ENCODE data around the gene CEP72. TPM values are rescaled to one million over a fixed set of nuclear protein-coding genes. Genes with fewer than 3 reads are reported as not detected.
"Not testable (repeated sequence)": the region's sequence is repeated elsewhere in the genome, so short reads cannot be mapped to it uniquely, and the experiment has no call there.

CEP72 gene
- total RNA-seq, 2 donors from 2014 or later = 3.8 to 21.0 TPM

- no peaks in the 10 kb centered on the region for H3K9me3 ChIP-seq
- no peak overlapping the region for H3K4me3 ChIP-seq
- no peak for TF ChIP-seq CTCF (IDR thresholded peaks at IDR 0.05)
- H3K27ac ChIP-seq = no peak overlapping the region
- intact Hi-C loops (cut with DNase I) = no loop called here
- no peaks in the 10 kb centered on the region for H3K36me3 ChIP-seq
- H3K9ac ChIP-seq (ENCODE audit: low read depth in 2 of 2, low read length in 2 of 2) = no peak overlapping the region
- H3K27me3 ChIP-seq = no peaks in the 10 kb centered on the region
- no peaks in the 10 kb centered on the region for H3K4me1 ChIP-seq
- no peak for DNase-seq
Observed at GRCh38 chr5:624951-625230, 12.8 kb downstream of the CEP72 start.

- intact Hi-C loops (cut with DNase I) = no loop called here
- Histone ChIP-seq H3K36me3 (no peaks in the 10 kb centered on the region), H3K27ac (no peak overlapping the region), H3K9me3 (no peaks in the 10 kb centered on the region), H3K9ac (ENCODE audit: low read depth in 2 of 2, low read length in 2 of 2) (no peak overlapping the region), H3K4me1 (no peaks in the 10 kb centered on the region), H3K4me3 (no peak overlapping the region), H3K27me3 (no peaks in the 10 kb centered on the region)
- no peak for TF ChIP-seq CTCF (IDR thresholded peaks at IDR 0.05)
- DNase-seq = no peak
Observed at GRCh38 chr5:625516-625915, 13.4 kb downstream of the CEP72 start.

GRCh38 chr5:626850-627249, 14.7 kb downstream of the CEP72 start:
- DNase-seq = no peak
- intact Hi-C loops (cut with DNase I) = no loop called here
- TF ChIP-seq CTCF (IDR thresholded peaks at IDR 0.05) = no peak
- no peaks in the 10 kb centered on the region for H3K4me1 ChIP-seq
- no peak overlapping the region for H3K9ac ChIP-seq (ENCODE audit: low read depth in 2 of 2, low read length in 2 of 2)
- no peak overlapping the region for H3K4me3 ChIP-seq
- no peaks in the 10 kb centered on the region for H3K27me3 ChIP-seq
- H3K36me3 ChIP-seq = no peaks in the 10 kb centered on the region
- no peak overlapping the region for H3K27ac ChIP-seq
- H3K9me3 ChIP-seq = no peaks in the 10 kb centered on the region

DNA sequence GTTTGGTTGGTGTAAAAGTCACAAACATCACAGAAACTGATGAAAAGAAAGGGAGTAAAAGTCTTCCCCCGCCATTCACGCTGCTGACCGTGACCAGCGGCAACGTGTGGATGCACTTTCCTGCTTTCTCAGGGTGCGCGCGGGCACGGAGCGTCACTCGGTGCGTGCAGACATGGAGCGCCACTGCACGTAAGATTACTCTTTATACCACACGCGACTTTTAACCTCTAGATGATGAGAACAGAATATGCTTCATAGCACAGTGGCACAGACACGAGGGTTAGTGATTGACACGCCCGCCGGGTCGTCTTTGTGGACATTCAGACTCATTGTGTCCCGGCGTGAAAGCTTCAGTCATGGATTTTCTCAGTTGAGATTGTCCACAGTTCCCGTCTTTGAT, 15.7 kb downstream of the CEP72 start:
- H3K27me3 ChIP-seq = no peaks in the 10 kb centered on the region
- no peaks in the 10 kb centered on the region for H3K9me3 ChIP-seq
- no peak overlapping the region for H3K4me3 ChIP-seq
- DNase-seq = no peak
- no peak overlapping the region for H3K9ac ChIP-seq (ENCODE audit: low read depth in 2 of 2, low read length in 2 of 2)
- TF ChIP-seq CTCF (IDR thresholded peaks at IDR 0.05) = no peak
- no peaks in the 10 kb centered on the region for H3K36me3 ChIP-seq
- no peaks in the 10 kb centered on the region for H3K4me1 ChIP-seq
- no peak overlapping the region for H3K27ac ChIP-seq
- intact Hi-C loops (cut with DNase I) = no loop called here

GRCh38 chr5:628351-629205, 16.4 kb downstream of the CEP72 start:
- H3K9me3 ChIP-seq; H3K4me1 ChIP-seq; H3K27me3 ChIP-seq; H3K36me3 ChIP-seq; H3K4me3 ChIP-seq; H3K27ac ChIP-seq; intact Hi-C loops (cut with DNase I); DNase-seq; H3K9ac ChIP-seq (ENCODE audit: low read depth in 2 of 2, low read length in 2 of 2): not testable (repeated sequence)

DNA sequence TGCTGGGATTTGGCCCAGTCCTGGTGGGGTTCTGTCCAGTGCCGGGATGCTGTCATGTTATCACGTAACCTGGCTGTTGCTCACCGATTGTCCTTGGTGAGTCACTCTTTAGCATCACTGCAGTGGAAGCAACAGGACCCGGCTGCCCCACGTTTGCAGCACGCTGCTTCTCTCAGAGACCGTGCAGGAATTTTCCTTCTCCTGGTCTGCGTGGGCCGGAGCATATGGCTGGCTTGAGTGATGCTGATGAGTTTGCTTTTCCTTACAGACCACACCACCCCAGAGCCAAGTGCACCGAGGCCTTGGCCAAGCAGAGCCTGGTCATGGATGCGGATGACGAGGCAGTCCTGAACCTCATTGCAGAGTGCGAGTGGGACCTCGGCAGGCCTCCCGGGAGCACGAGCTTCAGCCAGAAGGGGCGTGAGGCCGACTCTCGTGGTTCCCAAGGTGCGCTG, 21.4 kb downstream of the CEP72 start:
- TF ChIP-seq CTCF (IDR thresholded peaks at IDR 0.05) = no peak
- Histone ChIP-seq H3K27me3 (no peaks in the 10 kb centered on the region), H3K36me3 (peaks cover 4% of the 10 kb centered on the region), H3K9me3 (no peaks in the 10 kb centered on the region), H3K9ac (ENCODE audit: low read depth in 2 of 2, low read length in 2 of 2) (no peak overlapping the region), H3K27ac (no peak overlapping the region), H3K4me3 (no peak overlapping the region), H3K4me1 (no peaks in the 10 kb centered on the region)
- DNase-seq = peak; percentile 9
- intact Hi-C loops (cut with DNase I) = no loop called here
